ENCODE measurements around the gene TNFSF15.

The TNFSF15 gene

GRCh38 chr9:114789006-114789405, 16.8 kb downstream of the TNFSF15 start:
- DNase-seq (ENCODE audit: low read depth in 2 of 2, low spot score in 1 of 2): no peak

GRCh38 chr9:114787781-114788498, 17.9 kb downstream of the TNFSF15 start:
- no peak for DNase-seq (ENCODE audit: low read depth in 2 of 2, low spot score in 1 of 2)

- no peak for DNase-seq (ENCODE audit: low read depth in 2 of 2, low spot score in 1 of 2)
These were observed 18.6 kb downstream of the TNFSF15 start for GRCh38 chr9:114787214-114787613.

GRCh38 chr9:114785866-114786650, 19.8 kb downstream of the TNFSF15 start:
- no peak for DNase-seq (ENCODE audit: low read depth in 2 of 2, low spot score in 1 of 2)

- no peak for DNase-seq (ENCODE audit: low read depth in 2 of 2, low spot score in 1 of 2)
These were observed 21.0 kb downstream of the TNFSF15 start for GRCh38 chr9:114784721-114785279.

GRCh38 chr9:114782586-114782985, 23.3 kb downstream of the TNFSF15 start:
- DNase-seq (ENCODE audit: low read depth in 2 of 2, low spot score in 1 of 2): no peak

- no peak for DNase-seq (ENCODE audit: low read depth in 2 of 2, low spot score in 1 of 2)
These were observed 26.4 kb downstream of the TNFSF15 start for GRCh38 chr9:114779352-114779845.

- peak; percentile 6 to 28 for DNase-seq (ENCODE audit: low read depth in 2 of 2, low spot score in 1 of 2)
These were observed 27.8 kb downstream of the TNFSF15 start for GRCh38 chr9:114777821-114778609.

- no peak for DNase-seq (ENCODE audit: low read depth in 2 of 2, low spot score in 1 of 2)
These were observed 29.0 kb downstream of the TNFSF15 start for GRCh38 chr9:114776683-114777399.

- no peak for DNase-seq (ENCODE audit: low read depth in 2 of 2, low spot score in 1 of 2)
These were observed 29.9 kb downstream of the TNFSF15 start for GRCh38 chr9:114775981-114776380.

- DNase-seq (ENCODE audit: low read depth in 2 of 2, low spot score in 1 of 2): no peak
These were observed 30.7 kb downstream of the TNFSF15 start for GRCh38 chr9:114775121-114775520.

- no peak for DNase-seq (ENCODE audit: low read depth in 2 of 2, low spot score in 1 of 2)
These were observed 31.3 kb downstream of the TNFSF15 start for GRCh38 chr9:114774524-114774923.

- DNase-seq (ENCODE audit: low read depth in 2 of 2, low spot score in 1 of 2): no peak
These were observed 34.0 kb downstream of the TNFSF15 start for GRCh38 chr9:114771889-114772288.

- DNase-seq (ENCODE audit: low read depth in 2 of 2, low spot score in 1 of 2): no peak
These were observed 34.8 kb downstream of the TNFSF15 start for GRCh38 chr9:114770991-114771390.

- DNase-seq (ENCODE audit: low read depth in 2 of 2, low spot score in 1 of 2): no peak
These were observed 36.2 kb downstream of the TNFSF15 start for GRCh38 chr9:114769624-114770023.

GRCh38 chr9:114763220-114763619, 42.6 kb downstream of the TNFSF15 start:
- DNase-seq (ENCODE audit: low read depth in 2 of 2, low spot score in 1 of 2): no peak

GRCh38 chr9:114761523-114761922, 44.3 kb downstream of the TNFSF15 start:
- DNase-seq (ENCODE audit: low read depth in 2 of 2, low spot score in 1 of 2): no peak

GRCh38 chr9:114759512-114760341, 46.1 kb downstream of the TNFSF15 start:
- DNase-seq (ENCODE audit: low read depth in 2 of 2, low spot score in 1 of 2): no peak

GRCh38 chr9:114757984-114758383, 47.9 kb downstream of the TNFSF15 start:
- no peak for DNase-seq (ENCODE audit: low read depth in 2 of 2, low spot score in 1 of 2)

- DNase-seq (ENCODE audit: low read depth in 2 of 2, low spot score in 1 of 2): no peak
These were observed 48.4 kb downstream of the TNFSF15 start for GRCh38 chr9:114757395-114757794.

Measured in stimulated activated CD8-positive, alpha-beta memory T cell treated with anti-CD3 and anti-CD28 coated beads, Interleukin-4, amount 100 ng/mL, for 4 hours (primary cell).